HCT116 (cell line): ENCODE data around the gene LCN15. TPM values are rescaled to one million over a fixed set of nuclear protein-coding genes. Genes with fewer than 3 reads are reported as not detected.

ENCODE experiments used
- ATAC-seq: fragments of 200-7000 bp; cut with Tn5 transposase; 2 replicates; pipeline ENCODE4 v1.9.1; 2020; ENCODE audit warnings: mild to moderate bottlenecking, moderate library complexity
- BruUV-seq: library from RNA; stranded (reverse); fragments of 400-500 nt; replicated peaks from 2 replicates; lab custom pipeline; 2021; lab: Mats Ljungman, UMichigan
- CTCF ChIA-PET: fragments of 300-600 bp; sonication (Branson Sonifier 250); formaldehyde crosslinking; loops from one replicate; lab custom pipeline; 2021; ENCODE audit warnings: antibody characterized with exemption; lab: Charles Lee
- POLR2A ChIA-PET: fragments of 300-600, 350-600 bp; sonication (Branson Sonifier 250); formaldehyde crosslinking; loops from one replicate; lab custom pipeline; 2021; ENCODE audit warnings: antibody characterized with exemption; lab: Charles Lee
- RAD21 ChIA-PET, 2 experiments: fragments of 300-600 bp; sonication (Branson Sonifier 250); formaldehyde crosslinking; loops; one replicate each; lab custom pipeline; 2023; ENCODE audit warnings: low total read pairs in 2 of 2; ENCODE audit not compliant: uncharacterized antibody in 2 of 2, unreplicated experiment in 2 of 2, low non-redundant PET in 1 of 2; lab: Charles Lee
- DNase-seq: peaks from one replicate; pipeline ENCODE4 v3.0.0-alpha.2; 2010; ENCODE audit warnings: low read depth, low spot score
- H2AFZ ChIP-seq: fragments of 200-600 bp; shearing (Covaris generic), sonication (generic); 2 replicates; pipeline ENCODE4 v1.6.1; 2017; ENCODE audit warnings: low read depth, mixed run types, mixed read lengths, antibody characterized with exemption, low read length; ENCODE audit not compliant: poor library complexity, severe bottlenecking
- H3K27ac ChIP-seq: 2 replicates; pipeline ENCODE4 v1.5.1; 2012; ENCODE audit warnings: low read depth, low read length
- H3K27me3 ChIP-seq: fragments of 200-600 bp; sonication (generic); 2 replicates; pipeline ENCODE4 v1.6.1; 2016; ENCODE audit warnings: mixed run types, low read length, mixed read lengths; ENCODE audit not compliant: insufficient read depth
- H3K36me3 ChIP-seq, 2 experiments: fragments of 200-500 bp in 1 of 2; fragments of 200-600 bp in 1 of 2; sonication (Bioruptor generic) in 1 of 2; sonication (generic) in 1 of 2; 2 replicates each; pipeline versions ENCODE4 v1.5.1 to v1.6.1; 2014 to 2016; ENCODE audit warnings: low read length in 2 of 2, inconsistent platforms in 1 of 2, mixed read lengths in 1 of 2, mixed run types in 1 of 2; ENCODE audit not compliant: insufficient read depth in 2 of 2, control insufficient read depth in 1 of 2
- H3K4me1 ChIP-seq, 2 experiments: fragments of 200-600 bp in 1 of 2; sonication (generic) in 1 of 2; 2 replicates each; pipeline versions ENCODE4 v1.5.1 to v1.6.1; 2012 to 2017; ENCODE audit warnings: low read length in 2 of 2, inconsistent platforms in 1 of 2, mild to moderate bottlenecking in 1 of 2, mixed read lengths in 1 of 2, mixed run types in 1 of 2, moderate library complexity in 1 of 2; ENCODE audit not compliant: insufficient read depth in 2 of 2, control insufficient read depth in 1 of 2
- H3K4me2 ChIP-seq: fragments of 200-600 bp; sonication (generic); 2 replicates; pipeline ENCODE4 v1.6.1; 2017; ENCODE audit warnings: mixed run types, low read length, mixed read lengths
- H3K4me3 ChIP-seq, 2 experiments: fragments of 200-600 bp in 1 of 2; sonication (generic) in 1 of 2; replicated peaks in 1 of 2; 2 replicates each; pipeline ENCODE4 v1.5.1; 2011 to 2016; ENCODE audit warnings: low read length in 2 of 2, control low read depth in 1 of 2, low read depth in 1 of 2, mild to moderate bottlenecking in 1 of 2, mixed read lengths in 1 of 2, mixed run types in 1 of 2
- H3K79me2 ChIP-seq: fragments of 200-600 bp; sonication (generic); 2 replicates; pipeline ENCODE4 v1.6.1; 2017; ENCODE audit warnings: mild to moderate bottlenecking, mixed run types, low read length, moderate library complexity, mixed read lengths; ENCODE audit not compliant: insufficient read depth
- H3K9ac ChIP-seq: fragments of 200-600 bp; sonication (generic); 2 replicates; pipeline ENCODE4 v1.6.1; 2016; ENCODE audit warnings: low read length, mixed read lengths
- H3K9me2 ChIP-seq: fragments of 200-600 bp; sonication (generic), shearing (Covaris generic); 2 replicates; pipeline ENCODE4 v1.6.1; 2017; ENCODE audit warnings: mixed run types, mild to moderate bottlenecking, moderate library complexity; ENCODE audit not compliant: insufficient read depth
- H3K9me3 ChIP-seq, 2 experiments: fragments of 200-500 bp in 1 of 2; fragments of 200-600 bp in 1 of 2; sonication (Bioruptor generic) in 1 of 2; sonication (generic) in 1 of 2; 2 replicates each; pipeline ENCODE4 v1.6.1; 2014 to 2017; ENCODE audit warnings: low read length in 2 of 2, mixed read lengths in 2 of 2, inconsistent platforms in 1 of 2, low read depth in 1 of 2, mild to moderate bottlenecking in 1 of 2, mixed run types in 1 of 2, moderate library complexity in 1 of 2; ENCODE audit not compliant: control insufficient read depth in 1 of 2, insufficient read depth in 1 of 2
- H4K20me1 ChIP-seq: fragments of 200-600 bp; sonication (generic), shearing (Covaris generic); 2 replicates; pipeline ENCODE4 v1.6.1; 2017; ENCODE audit warnings: mixed run types, mild to moderate bottlenecking, moderate library complexity; ENCODE audit not compliant: insufficient read depth
- CBX3 ChIP-seq: IDR thresholded peaks from 2 replicates; pipeline ENCODE4 v1.6.1; 2012; ENCODE audit warnings: low read depth
- CEBPB ChIP-seq: IDR thresholded peaks from 2 replicates; pipeline ENCODE4 v1.6.1; 2012; ENCODE audit warnings: low read depth
- EGR1 ChIP-seq: IDR thresholded peaks from 2 replicates; pipeline ENCODE4 v1.6.1; 2012; ENCODE audit warnings: low read depth
- EZH2phosphoT487 ChIP-seq: fragments of 200-600 bp; IDR thresholded peaks from 2 replicates; pipeline ENCODE4 v1.6.1; 2018; ENCODE audit warnings: antibody characterized with exemption, borderline replicate concordance
- JUND ChIP-seq: IDR thresholded peaks from 2 replicates; pipeline ENCODE4 v1.6.1; 2012
- POLR2A ChIP-seq: IDR thresholded peaks from 2 replicates; pipeline ENCODE4 v1.7.0; 2011; ENCODE audit warnings: borderline replicate concordance; ENCODE audit not compliant: insufficient read depth, insufficient read length; ENCODE audit errors: extremely low read depth
- POLR2AphosphoS5 ChIP-seq: IDR thresholded peaks from 2 replicates; pipeline ENCODE4 v1.6.1; 2011; ENCODE audit warnings: mild to moderate bottlenecking, low read depth, low read length, moderate library complexity
- RAD21 ChIP-seq: IDR thresholded peaks from 2 replicates; pipeline ENCODE4 v1.6.1; 2012; ENCODE audit warnings: low read depth, mild to moderate bottlenecking
- SIN3A ChIP-seq: IDR thresholded peaks from 2 replicates; pipeline ENCODE4 v1.6.1; 2012; ENCODE audit warnings: low read depth
- SP1 ChIP-seq: IDR thresholded peaks from 2 replicates; pipeline ENCODE4 v1.6.1; 2012; ENCODE audit warnings: low read depth
- SRF ChIP-seq: IDR thresholded peaks from 2 replicates; pipeline ENCODE4 v1.6.1; 2012; ENCODE audit warnings: low read depth
- ZBTB33 ChIP-seq: IDR thresholded peaks from 2 replicates; pipeline ENCODE4 v1.6.1; 2011; ENCODE audit warnings: mild to moderate bottlenecking, low read length, moderate library complexity; ENCODE audit not compliant: insufficient replicate concordance; ENCODE audit errors: extremely low read depth
- ZNF274 ChIP-seq: fragments of 200-500 bp; sonication (Bioruptor generic); IDR thresholded peaks from 2 replicates; pipeline ENCODE4 v1.6.1; 2014; ENCODE audit warnings: mild to moderate bottlenecking, low read depth, low read length, inconsistent platforms
- intact Hi-C: fragments of 100-400 bp; cut with micrococcal nuclease; formaldehyde crosslinking; loops from 2 replicates; pipeline ENCODE4 v1.10.0; 2022
- total RNA-seq: library from RNA; stranded (reverse); gene quantifications from one replicate; pipeline ENCODE4 v1.2.1, GENCODE V29; 2021; ENCODE audit not compliant: unreplicated experiment
- TF ChIP-seq, protein P1 (sequence below): IDR thresholded peaks from 2 replicates; pipeline ENCODE4 v1.6.1; 2012
- TF ChIP-seq, protein P2 (sequence below), 3 experiments: fragments of 200-600 bp in 1 of 3; sonication (generic) in 1 of 3; IDR thresholded peaks in 2 of 3; conservative IDR thresholded peaks in 1 of 3; 2 replicates each; pipeline ENCODE4 v1.5.1; 2012 to 2017; ENCODE audit warnings: low read depth in 2 of 3, low read length in 2 of 3, antibody characterized with exemption in 1 of 3, borderline replicate concordance in 1 of 3, control low read depth in 1 of 3, mild to moderate bottlenecking in 1 of 3, mixed read lengths in 1 of 3, mixed run types in 1 of 3, moderate library complexity in 1 of 3; ENCODE audit not compliant: insufficient read depth in 1 of 3

LCN15 gene
- total RNA-seq, 1 experiment from 2014 or later = 0.76 TPM

DNA sequence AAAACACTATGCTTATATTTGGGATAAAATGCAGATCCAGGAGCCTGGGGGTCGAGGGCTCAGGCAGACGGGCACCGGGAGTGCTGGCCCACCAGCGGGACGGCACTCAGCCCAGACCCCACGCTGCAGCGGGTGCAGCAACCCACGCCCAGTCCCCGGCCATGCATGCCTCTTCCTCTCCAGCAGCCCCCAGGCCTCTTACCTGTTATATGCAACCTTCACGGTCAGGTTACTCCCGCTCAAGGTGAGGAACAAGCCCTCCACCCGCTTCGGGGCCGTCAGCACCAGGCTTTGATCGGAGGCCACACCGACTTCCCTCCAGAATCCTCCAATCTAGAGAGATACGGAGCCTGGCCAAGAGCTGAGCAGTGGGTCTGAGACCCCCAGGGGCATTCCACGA is 7.5 kb downstream of the LCN15 start:
- Histone ChIP-seq H3K9me3 (peaks cover 4 to 15% of the 10 kb centered on the region in 2 experiments; a peak in 3 of 4 replicates), H3K27me3 (no peaks in the 10 kb centered on the region), H3K4me2 (no peak overlapping the region)
- no peak for TF ChIP-seq JUND
- no peak for TF ChIP-seq POLR2A
- TF ChIP-seq ZNF274 = no peak
- TF ChIP-seq ZBTB33 = no peak
- no peak for TF ChIP-seq EGR1
- TF ChIP-seq EZH2phosphoT487 = no peak
- no peak for TF ChIP-seq SRF
- TF ChIP-seq CEBPB = no peak
- TF ChIP-seq, protein P1, sequence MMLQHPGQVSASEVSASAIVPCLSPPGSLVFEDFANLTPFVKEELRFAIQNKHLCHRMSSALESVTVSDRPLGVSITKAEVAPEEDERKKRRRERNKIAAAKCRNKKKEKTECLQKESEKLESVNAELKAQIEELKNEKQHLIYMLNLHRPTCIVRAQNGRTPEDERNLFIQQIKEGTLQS = no peak
- TF ChIP-seq, protein P2, sequence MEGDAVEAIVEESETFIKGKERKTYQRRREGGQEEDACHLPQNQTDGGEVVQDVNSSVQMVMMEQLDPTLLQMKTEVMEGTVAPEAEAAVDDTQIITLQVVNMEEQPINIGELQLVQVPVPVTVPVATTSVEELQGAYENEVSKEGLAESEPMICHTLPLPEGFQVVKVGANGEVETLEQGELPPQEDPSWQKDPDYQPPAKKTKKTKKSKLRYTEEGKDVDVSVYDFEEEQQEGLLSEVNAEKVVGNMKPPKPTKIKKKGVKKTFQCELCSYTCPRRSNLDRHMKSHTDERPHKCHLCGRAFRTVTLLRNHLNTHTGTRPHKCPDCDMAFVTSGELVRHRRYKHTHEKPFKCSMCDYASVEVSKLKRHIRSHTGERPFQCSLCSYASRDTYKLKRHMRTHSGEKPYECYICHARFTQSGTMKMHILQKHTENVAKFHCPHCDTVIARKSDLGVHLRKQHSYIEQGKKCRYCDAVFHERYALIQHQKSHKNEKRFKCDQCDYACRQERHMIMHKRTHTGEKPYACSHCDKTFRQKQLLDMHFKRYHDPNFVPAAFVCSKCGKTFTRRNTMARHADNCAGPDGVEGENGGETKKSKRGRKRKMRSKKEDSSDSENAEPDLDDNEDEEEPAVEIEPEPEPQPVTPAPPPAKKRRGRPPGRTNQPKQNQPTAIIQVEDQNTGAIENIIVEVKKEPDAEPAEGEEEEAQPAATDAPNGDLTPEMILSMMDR (IDR thresholded peaks at IDR 0.05 in 2 of 3, conservative IDR thresholded peaks at IDR 0.05 in 1 of 3; ENCODE audit: borderline replicate concordance in 1 of 3, insufficient read depth in 1 of 3, low read depth in 2 of 3, low read length in 2 of 3) = no peak
- TF ChIP-seq SIN3A = no peak
- TF ChIP-seq RAD21 = no peak
- TF ChIP-seq SP1 = no peak
- no peak for TF ChIP-seq CBX3
- no peak for TF ChIP-seq POLR2AphosphoS5
- TF ChIP-seq, all 23 proteins: peak for 0
- Histone ChIP-seq H3K9me2 (no peaks in the 10 kb centered on the region), H3K27ac (no peak overlapping the region), H3K36me3 (no peaks in the 10 kb centered on the region), H3K4me1 (peaks cover 6 to 12% of the 10 kb centered on the region in 2 experiments; a peak in 3 of 4 replicates), H2AFZ (no peak overlapping the region), H3K9ac (no peak overlapping the region), H4K20me1 (no peaks in the 10 kb centered on the region), H3K79me2 (no peaks in the 10 kb centered on the region), H3K4me3 (no peak overlapping the region)
- BruUV-seq = no TSS peak
- RAD21 ChIA-PET = no interaction called here
- ATAC-seq (no peak), DNase-seq (no peak)
- CTCF ChIA-PET = no interaction called here
- intact Hi-C loops = no loop called here
- POLR2A ChIA-PET = no interaction called here
